ENCODE measurements around the gene AGO1. TPM values are rescaled to one million over a fixed set of nuclear protein-coding genes. Genes with fewer than 3 reads are reported as not detected.
"Not testable (repeated sequence)": the region's sequence is repeated elsewhere in the genome, so short reads cannot be mapped to it uniquely, and the experiment has no call there.

AGO1 gene
- total RNA-seq, 1 donor from 2014 or later, result 25.7 TPM

DNA sequence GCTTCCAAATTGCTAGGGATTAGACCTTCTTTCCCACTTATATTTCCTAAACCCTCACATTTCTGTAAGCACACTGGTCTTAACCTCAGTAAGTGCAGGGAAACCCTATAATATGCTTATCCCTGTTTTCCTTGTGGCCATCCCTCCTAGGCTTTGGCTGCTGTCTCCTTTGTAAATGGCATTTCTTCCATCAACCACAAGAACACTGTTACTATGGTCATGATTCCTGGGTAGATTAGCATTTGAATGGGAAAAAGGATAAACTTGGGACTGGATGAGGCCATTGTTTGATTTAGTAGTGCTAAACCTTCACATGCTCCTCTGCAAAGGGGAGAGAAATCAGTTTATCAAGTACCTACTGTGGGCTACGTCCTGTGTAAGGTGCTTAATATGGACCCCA is 31.7 kb downstream of the AGO1 start:
- intact Hi-C loops (cut with micrococcal nuclease), result no loop called here

DNA sequence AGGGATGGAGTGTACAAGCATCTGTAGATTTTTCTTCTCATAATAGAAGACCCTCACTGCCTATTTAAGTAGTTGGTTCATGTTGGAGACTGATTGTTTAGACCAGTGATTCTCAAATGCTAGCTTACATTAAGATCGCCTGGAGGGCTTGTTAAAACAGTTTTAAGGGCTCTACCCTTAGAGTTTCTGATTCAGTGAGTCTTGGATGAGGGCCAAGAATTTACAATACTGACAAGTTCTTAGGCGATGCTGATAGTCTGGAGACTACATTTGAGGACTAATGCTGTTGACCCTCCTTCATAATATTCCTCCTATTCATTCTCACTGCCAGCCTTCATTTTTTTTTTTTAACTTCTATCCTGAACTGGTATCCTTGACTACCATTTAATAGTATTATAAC is 32.7 kb downstream of the AGO1 start:
- intact Hi-C loops (cut with micrococcal nuclease), result no loop called here

DNA sequence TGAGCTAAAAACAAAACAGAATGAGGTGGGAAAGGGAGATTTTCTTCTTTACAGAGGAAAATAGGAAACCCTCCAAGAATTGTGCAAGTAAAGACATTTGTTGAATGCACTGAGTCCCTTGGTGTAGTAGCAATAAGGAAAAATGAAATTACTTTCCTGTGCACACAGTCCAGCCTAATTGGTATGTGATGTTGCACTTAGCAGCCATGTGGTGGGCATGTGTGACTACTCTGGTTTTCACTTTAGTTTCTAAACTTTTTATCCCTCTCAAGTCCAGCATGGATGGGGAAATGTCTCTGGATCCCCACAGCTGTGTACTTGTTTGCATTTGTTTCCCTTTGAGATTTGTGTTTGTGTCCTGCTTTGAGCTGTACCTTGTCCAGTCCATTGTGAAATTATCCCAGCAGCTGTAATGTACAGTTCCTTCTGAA is 40.8 kb downstream of the AGO1 start:
- intact Hi-C loops (cut with micrococcal nuclease), result no loop called here

DNA sequence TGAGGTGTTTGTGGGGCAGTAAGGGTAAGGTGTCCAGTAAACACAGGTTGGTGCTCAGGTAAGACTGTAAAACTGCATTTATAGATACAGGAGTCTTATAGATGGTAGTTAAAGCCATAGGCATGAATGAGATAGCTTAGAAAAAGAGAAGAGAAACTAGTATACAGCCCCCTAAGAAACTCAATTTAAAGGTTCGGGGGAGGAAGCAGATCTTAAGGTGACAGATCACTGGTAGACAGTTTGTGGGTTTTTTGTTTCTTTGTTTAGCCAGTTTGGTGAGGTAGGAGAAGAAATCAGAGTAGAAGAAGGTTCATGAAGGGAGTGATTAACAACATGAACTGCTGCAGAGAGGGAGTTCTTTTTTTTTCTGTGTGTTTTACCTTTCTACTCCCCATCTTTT is 41.8 kb downstream of the AGO1 start:
- intact Hi-C loops (cut with micrococcal nuclease), result no loop called here

DNA sequence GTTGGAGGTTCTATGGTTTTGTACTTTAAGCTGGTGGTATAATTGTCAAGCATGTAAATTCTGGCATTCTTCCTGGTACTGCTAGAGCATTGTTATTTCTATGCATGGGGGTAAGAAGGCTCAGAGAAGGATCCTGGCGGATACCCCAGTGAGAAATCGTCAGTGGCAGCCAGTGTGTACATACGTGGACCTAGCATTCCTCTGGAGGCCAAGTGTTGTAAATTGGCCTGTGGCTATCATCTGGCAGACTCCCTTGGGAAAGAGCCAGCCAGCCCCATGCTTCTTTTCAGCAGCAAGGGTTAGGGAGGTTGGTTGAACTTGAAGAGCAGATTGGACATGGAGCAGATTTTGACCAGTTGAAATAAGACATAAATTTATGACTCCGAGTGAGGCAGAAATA is 42.7 kb downstream of the AGO1 start:
- intact Hi-C loops (cut with micrococcal nuclease), result no loop called here

DNA sequence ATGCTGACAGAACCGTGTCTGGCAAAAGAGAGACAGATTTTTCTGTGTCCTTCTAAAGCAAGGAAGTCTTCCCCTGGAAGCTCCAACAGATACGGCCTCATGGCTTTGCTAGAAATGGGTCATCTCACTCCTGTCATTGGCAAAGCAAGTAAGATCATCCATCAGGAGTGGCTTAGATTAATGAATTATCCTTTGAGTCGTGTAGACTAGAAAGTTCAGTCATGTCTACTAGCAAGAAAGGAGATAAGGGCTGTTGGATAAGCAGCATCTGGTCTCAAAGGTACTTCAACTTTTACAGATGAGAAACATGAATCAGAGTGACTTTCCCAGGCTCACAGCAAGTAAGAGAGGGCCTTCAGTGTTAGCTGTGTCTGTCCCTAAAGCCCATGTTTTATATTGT is 44.5 kb downstream of the AGO1 start:
- intact Hi-C loops (cut with micrococcal nuclease), result no loop called here

DNA sequence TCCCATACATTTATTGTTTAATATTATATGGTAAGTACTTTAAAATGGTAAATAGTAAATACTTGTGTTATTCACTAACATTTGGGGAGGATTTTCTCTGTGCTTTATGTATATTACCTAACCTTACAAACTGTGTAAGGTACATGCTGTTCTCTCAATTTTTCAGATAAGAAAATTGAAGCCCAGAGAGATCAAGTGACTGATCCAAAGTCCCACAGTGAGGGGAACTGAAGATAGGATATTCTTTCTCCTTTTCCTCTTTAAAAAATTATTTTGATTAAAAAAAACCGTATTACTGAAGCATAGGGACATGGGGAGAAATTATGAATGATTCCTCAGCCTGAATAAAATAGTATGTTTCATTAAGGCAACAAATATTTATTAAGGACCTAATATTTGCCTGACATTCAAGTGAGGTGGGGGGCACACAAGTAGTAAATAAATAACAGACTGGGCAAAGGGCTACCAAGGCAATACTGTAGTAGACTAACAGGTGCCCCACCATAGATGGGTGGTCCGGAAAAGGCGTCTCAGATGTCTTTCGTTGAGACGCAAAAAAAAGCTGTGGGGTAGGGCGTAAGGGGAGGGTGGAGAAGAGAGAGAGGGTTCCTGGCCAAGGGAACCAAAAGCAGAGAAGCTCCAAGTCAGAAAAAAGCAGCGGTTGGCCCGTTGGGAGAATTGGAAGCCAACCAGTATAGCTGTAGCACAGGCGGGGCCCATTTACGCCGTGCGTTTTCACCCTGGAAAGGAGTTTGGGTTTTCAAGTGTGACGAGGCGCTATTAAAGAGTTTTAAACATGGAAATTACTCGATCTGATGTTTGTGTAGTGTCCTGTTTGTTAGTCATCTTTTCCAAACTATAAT is 47.0 kb downstream of the AGO1 start:
- intact Hi-C loops (cut with micrococcal nuclease), result loop anchor here (1.0 to 5.0 kb wide), 9 partner anchors 43 to 457 kb away; partner anchors contain the start of genes ADPRS, AGO1, C1orf216 and KIAA0319L

DNA sequence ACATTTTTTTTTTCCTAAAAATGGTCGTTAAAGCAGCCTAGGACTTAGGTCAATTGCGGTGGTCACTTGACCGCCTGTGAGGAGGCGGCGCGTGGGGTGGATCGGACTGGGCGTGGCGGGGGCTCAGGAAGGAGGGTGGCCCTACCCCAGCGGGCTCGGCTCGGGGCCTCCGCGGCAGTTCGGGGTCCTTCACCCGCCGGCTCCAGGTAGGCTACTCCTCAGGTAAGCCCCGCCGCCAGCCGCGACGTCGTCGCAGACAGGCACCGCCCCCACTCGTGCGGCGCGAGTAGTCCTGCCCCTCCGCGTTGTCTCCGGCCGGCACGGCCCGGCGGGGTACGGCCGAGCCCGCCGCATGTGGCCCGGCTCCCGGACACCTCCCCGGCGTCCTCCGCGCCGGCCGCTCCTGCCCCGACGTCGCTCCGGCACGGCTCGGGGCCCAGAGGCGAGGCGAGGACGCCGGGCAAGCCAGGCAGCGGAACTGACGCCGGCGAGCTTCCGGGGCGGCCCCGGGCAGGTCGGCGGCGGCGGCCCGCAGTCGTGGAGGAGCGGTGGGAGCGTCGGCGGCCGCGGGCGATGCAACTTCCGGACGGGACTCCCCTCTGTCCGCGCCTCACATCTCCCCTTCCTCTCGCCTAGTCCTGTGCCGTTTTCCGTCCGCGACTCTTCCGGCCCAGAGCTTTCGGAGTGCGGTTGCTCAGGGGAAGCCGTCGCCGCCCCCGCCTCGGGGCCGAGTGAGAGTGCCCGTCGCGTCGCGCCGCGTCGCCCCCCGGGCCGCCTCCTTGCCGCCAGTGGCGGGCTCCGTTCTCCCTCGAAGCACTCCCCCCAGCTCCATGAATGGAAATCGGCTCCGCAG is 47.8 kb downstream of the AGO1 start, which contains the start of gene AGO3:
Gene AGO3, plus strand, starts transcription at position 513 of the 853 bp plus-strand sequence. Its CDS starts 322 bp downstream, at position 835.
- intact Hi-C loops (cut with micrococcal nuclease), result loop anchor here (1.0 to 5.0 kb wide), 10 partner anchors 11 to 456 kb away; partner anchors contain the start of genes ADPRS, AGO1, C1orf216 and KIAA0319L

DNA sequence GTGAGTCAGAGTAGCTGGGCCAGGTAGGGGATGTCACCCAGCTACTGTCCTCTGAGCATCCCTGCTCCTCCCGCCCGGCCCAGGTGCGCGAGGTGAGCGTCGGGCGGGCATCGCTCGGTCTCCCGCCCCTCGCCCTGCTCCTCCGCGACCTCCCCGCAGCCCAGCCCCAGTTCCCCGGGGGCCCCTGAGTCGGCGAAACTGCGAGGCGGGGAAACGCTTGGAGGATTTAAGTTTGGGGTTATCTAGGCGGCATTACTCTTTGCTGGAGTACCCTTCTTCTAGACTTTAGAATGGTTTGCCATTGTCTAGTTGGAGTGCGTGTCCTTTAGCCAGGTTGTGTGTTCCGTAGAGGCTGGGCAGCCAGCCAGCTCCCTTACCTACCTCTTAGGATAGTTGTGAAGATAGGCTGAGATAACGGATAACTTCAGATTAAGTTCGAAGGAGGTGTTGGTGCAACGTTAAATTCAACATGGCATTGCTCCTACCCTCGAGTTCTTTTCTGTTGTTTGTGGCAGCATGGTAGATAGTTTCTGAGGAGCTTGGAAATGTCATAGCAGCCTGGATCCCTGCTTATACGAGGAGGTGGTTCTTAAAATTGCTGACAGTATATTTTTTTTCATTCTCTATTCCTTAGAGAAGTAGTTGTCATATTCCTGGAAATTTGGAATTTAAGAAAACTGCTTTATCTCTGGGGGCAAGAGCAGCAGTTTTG is 48.6 kb downstream of the AGO1 start:
- intact Hi-C loops (cut with micrococcal nuclease), result loop anchor here (1.0 to 5.0 kb wide), 8 partner anchors 11 to 455 kb away; partner anchors contain the start of genes C1orf216, KIAA0319L, NCDN and PSMB2

DNA sequence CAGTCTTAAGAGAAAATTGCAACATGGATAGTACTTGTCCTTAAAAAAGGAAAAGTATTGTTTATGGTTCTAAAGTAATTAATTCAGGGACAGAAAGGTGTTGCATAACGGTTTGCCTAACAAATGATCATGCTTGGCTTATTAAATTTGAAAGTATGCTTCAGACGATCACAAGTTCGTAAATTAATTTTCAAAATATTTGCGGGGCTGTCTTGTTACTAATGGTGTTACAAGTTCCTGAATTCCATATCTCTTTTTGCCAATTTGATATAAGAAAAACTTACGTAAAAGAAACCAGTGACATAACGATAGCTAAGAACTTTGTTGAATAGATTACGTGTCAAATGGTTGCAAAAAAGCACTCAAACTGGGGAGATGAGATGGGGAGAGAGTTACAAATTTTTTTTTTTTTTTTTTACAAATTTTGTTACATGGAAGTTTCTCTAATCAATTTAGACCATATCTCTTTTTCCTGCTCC is 49.2 kb downstream of the AGO1 start:
- intact Hi-C loops (cut with micrococcal nuclease), result loop anchor here (5.0 kb wide), 1 partner anchor 425 kb away; no protein-coding TSS in a partner anchor

DNA sequence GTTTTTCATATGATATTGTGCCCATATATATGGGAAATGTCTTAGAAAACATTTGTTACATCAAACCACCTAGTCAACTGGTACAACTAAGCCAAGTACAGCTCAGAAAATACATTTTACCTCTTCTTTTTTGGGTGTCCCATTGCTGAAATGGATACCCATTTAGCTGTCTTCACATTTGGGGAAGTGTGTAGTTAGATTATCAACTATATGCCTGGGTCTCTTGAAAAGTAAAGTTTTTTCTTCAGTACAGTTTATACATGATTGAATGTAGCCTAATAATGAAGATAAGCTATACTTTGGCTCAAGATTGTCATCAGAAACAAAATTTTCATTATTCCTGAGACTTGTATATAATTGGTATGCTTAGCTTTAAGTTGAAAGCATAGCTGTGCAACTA is 49.9 kb downstream of the AGO1 start:
- intact Hi-C loops (cut with micrococcal nuclease), result loop anchor here (5.0 kb wide), 1 partner anchor 426 kb away; no protein-coding TSS in a partner anchor

DNA sequence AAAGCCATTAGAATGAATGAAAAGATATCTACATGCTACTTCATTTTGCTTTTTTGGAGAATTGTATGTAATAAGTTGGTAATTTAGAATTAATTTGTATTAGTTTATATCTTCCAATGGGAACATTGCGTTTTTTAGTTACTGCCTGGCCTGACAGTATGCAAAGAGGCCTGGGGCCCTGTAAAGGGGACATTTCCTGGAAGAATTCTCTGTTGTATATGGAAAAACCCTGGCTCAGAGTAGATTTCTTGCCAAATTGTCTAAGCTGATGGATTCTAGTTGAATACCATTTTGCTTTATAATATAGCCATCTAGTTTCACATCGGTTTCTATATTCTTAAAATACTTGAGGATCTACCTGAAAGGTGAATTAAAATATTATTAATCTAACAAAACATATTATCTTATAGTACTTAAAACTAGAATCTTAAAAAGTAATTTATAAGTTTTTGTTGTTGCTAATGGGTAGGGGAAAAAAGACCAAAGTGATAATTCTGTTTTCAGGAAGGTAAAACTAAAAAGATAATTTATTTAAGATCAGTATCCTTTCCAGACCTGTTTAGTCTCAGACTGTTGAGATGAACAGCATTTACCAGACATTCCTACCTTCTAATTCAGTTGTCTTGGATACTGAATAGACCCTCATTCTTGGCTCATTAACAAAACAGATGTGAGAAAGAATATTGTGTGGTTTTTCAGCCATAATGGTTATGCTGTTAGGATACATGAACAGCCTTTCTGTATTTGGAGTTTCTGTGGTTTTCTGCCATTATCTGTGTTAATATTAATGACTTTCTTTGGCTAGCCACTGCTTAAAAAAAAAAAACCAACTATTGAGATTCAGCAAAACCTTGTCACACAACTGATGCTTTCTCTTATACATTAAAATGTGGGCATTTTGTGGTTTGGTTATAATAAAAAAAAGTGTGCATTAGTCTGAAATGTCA is 52.7 kb downstream of the AGO1 start:
- intact Hi-C loops (cut with micrococcal nuclease), result no loop called here

DNA sequence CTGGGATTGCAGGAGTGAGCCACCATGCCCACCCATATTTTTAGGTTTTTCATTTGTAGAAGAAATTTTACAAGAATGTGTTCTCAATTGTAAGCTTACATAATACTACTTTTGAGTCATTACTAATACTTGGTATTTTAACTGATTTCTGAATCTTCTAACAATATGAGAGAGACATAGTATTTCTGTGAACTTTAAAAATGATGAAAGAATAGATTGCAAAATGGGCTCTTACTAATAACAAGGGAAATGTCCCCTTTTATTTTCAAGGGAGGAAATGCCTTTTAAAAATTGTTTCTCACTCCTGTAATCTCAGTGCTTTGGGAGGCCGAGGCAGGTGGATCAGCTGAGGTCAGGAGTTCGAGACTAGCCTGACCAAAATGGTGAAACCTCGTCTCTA is 53.8 kb downstream of the AGO1 start:
- intact Hi-C loops (cut with micrococcal nuclease), result no loop called here

DNA sequence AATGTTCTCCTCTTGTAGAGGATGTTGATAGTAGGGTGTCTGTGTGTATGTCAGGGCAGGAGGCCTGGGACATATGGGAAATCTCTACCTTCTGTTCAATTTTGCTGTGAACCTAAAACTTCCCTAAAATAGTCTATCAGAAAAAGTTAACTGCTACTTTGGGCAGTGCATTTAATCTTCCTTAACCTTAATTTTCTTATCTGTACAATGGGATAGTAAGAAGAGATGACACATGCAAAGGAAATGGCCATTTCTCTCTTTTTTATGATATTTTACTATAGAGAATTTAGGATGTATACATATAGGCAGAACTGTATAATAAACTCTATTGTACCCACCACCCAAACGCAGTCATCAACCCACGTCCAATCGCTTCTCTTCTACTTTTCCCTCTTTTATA is 56.5 kb downstream of the AGO1 start:
- intact Hi-C loops (cut with micrococcal nuclease), result no loop called here

DNA sequence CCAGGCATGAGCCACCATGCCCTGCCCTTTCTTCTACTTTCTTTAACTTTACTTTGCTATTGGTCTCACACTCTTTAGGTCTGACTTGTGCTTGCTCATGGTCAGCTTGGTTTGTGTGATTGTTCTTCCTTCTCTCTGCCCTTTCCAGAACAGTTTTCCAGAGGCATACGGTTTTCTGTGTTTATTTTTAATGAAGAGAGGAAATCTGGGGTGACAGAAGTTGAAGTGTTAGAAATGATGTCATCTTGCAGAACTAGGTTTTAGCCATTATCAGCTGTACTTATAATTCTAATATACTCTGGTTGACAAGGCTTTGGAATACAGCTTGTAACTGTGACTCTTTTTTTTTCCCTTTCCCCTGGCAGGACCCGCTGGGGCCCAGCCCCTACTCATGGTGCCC is 62.3 kb downstream of the AGO1 start:
- intact Hi-C loops (cut with micrococcal nuclease), result no loop called here

DNA sequence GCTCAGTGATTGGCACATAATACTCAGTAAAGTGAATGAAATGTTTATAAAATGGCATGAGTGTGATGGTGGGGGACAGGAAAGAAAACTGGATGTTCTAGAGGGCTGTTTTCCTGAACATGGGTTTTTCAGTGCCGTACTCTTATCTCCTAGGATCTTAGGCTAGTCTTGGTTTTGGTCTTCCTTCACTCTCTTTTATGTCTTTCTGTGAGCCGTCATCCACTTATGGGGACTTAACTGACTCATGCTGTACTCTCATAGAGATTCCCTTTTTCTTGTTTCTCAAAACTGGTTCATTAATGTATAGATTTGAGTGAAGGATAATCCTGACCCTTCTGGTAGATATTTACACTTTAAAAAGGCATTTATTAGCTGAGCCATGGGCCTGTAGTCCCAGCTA is 64.5 kb downstream of the AGO1 start:
- intact Hi-C loops (cut with micrococcal nuclease), result no loop called here

DNA sequence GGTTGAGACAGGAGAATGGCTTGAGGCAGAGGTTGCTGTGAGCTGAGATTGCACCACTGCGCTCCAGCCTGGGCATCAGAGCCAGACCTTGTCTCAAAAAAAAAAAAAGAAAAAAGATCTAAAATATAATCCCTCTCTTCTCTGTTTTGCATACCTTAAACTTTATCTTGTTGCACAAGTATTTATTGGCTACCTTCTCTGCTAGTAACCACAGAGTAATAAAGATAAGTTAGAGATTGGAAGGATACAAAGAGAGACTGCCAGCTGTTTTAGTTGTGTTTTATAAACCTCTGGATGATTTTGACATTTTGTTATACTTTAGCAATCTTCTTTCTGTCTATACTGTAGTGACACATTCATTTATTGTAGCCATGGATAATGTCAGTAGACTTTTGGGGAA is 75.5 kb downstream of the AGO1 start:
- intact Hi-C loops (cut with micrococcal nuclease), result no loop called here

DNA sequence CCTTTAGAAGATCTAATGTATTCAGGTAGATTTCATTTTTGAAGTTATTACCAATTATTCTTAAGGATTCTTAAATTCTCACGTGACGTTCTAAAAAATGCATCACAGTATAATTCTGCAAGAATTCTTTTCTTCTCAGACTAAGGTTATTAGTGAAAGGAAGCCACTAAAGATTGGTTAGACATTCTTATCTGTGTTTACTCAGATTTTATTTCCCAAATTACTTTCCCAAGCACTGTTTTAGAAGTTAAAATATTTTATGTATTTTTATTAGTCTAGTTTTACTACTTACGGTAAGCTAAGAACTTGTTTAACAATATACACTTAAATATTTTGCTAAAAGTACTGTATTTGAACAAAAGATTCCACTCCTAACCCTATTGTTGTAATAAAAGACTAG is 76.3 kb downstream of the AGO1 start:
- intact Hi-C loops (cut with micrococcal nuclease), result no loop called here

DNA sequence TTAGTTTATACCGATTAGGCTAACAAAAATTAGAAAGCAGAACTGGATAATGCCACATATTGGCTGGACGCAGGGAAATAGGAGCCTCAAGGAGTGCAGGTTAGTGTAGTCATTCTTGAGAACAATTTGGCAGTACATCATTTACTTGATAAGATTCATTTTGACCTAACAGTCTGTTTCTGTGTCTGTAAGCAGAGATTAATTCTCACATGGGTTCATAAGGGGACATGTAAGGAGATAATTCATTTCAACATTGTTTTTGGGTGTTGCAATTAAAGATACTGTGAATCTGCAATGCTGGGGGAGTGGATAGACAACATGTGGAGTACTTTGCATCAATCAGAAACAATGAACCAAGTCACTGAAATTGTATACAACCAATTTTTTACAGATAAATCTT is 79.9 kb downstream of the AGO1 start:
- intact Hi-C loops (cut with micrococcal nuclease), result no loop called here

DNA sequence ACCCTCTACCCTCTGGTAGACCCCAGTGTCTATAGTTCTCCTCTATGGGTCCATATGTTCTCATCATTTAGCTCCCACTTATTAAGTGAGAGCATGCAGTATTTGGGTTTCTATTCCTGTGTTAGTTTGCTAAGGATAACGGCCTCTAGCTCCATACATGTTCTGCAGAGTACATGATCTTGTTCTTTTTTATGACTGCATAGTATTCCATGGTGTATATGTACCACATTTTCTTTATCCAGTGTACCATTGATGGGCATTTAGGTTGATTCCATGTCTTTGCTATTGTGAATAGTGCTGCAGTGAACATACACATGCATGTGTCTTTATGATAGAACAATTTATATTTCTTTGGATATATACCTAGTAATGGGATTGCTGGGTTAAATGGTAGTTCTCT is 81.3 kb downstream of the AGO1 start:
- intact Hi-C loops (cut with micrococcal nuclease), result not testable (repeated sequence)
